Effector memory CD8-positive, alpha-beta T cell (primary cell): ENCODE data around the gene ANKRD34C.

Experiments
- ATAC-seq: fragments of 150-1000 bp; cut with Tn5 transposase; replicated peaks from 2 replicates; pipeline ENCODE4 v1.10.0; 2021; ENCODE audit warnings: mild to moderate bottlenecking, moderate library complexity
- DNase-seq, 3 experiments: peaks; one replicate each; pipeline ENCODE4 v3.0.0; 2021
- H3K27ac Mint-ChIP-seq, 2 donors: one replicate each; pipeline ENCODE4 v1.8.0; 2022; ENCODE audit warnings: mild to moderate bottlenecking in 2 of 2, mixed read lengths in 2 of 2, moderate library complexity in 2 of 2
- H3K27me3 Mint-ChIP-seq, 2 donors: one replicate each; pipeline ENCODE4 v1.8.0; 2022; ENCODE audit warnings: mixed read lengths in 2 of 2
- H3K36me3 Mint-ChIP-seq: one replicate; pipeline ENCODE4 v1.8.0; 2022; ENCODE audit warnings: mild to moderate bottlenecking, moderate library complexity, mixed read lengths; ENCODE audit not compliant: insufficient read depth
- H3K4me1 Mint-ChIP-seq, 2 donors: one replicate each; pipeline ENCODE4 v1.8.0; 2022; ENCODE audit warnings: low read depth in 2 of 2, mixed read lengths in 2 of 2
- H3K4me3 Mint-ChIP-seq, 2 donors: one replicate each; pipeline ENCODE4 v1.8.0; 2022; ENCODE audit warnings: mild to moderate bottlenecking in 2 of 2, mixed read lengths in 2 of 2, moderate library complexity in 2 of 2
- H3K9me3 Mint-ChIP-seq, 2 donors: one replicate each; pipeline ENCODE4 v1.8.0; 2022; ENCODE audit warnings: mixed read lengths in 2 of 2
- total RNA-seq, 9 experiments: gene quantifications; one replicate each; lab custom pipeline; 2026; lab: John Stamatoyannopoulos, UW

Gene ANKRD34C
- total RNA-seq, result 0 reads per million in 9 experiments

GRCh38 chr15:79282371-79283251 is at the start of gene ANKRD34C:
Gene ANKRD34C (plus strand): TSS chr15:79282722. CDS start chr15:79293285, 10,563 bp downstream.
- Mint-ChIP-seq H3K27ac (no peak within 1 kb of the TSS), H3K27me3 (peaks cover 66 to 83% of the 10 kb centered on the region in 2 donors), H3K4me1 (peaks cover 0 to 2% of the 10 kb centered on the region in 2 donors), H3K9me3 (peaks cover 0 to 3% of the 10 kb centered on the region in 2 donors), H3K36me3 (no peaks in the 10 kb centered on the region), H3K4me3 (no peak within 1 kb of the TSS)
- DNase-seq (no peak), ATAC-seq (no peak)

DNA sequence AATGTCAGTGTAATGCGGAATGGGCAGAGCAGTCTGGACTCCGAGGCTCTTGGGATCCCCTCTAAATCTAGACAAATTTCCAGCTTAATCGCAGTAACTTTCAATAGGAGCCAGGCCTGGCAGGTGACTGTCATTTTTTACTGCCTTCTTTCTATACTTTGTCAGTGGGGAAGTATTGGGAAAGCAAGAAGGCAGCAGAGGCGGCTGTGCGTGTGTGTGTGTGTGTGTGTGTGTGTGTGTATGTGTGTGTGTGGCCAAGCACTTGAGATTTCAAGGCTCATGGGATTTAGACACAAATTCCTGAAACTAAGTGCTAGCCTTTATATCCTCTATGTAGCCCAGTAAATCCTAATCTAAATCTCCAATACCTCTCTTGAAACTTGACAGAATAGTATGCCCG is 49.3 kb upstream of the ANKRD34C start:
- Mint-ChIP-seq H3K4me3 (no peak overlapping the region), H3K27ac (no peak overlapping the region), H3K4me1 (no peaks in the 10 kb centered on the region), H3K36me3 (no peaks in the 10 kb centered on the region), H3K9me3 (peaks cover 3 to 8% of the 10 kb centered on the region in 2 donors), H3K27me3 (peaks cover 28 to 47% of the 10 kb centered on the region in 2 donors)
- no peak for ATAC-seq
- DNase-seq, result no peak

DNA sequence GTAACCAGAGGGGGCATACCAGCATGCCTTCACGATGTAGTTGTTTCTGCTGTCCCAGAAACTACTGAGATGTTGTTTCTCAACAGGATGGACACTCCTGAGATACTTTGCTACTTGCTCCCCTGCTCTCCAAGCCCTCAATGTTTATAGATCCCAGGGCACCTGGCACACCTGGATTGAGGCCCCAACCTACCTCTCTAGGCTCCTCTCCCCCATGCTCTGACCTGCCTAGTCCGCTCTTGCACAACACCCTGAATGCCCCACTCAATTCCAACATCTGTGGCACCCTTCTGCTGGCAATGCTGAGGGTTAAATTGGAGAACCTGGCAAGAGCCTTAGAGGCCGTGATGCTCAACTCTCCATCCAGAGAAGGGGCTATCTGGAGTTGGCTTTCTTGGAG is 42.5 kb upstream of the ANKRD34C start:
- Mint-ChIP-seq H3K36me3 (no peaks in the 10 kb centered on the region), H3K27me3 (peaks cover 43 to 62% of the 10 kb centered on the region in 2 donors), H3K9me3 (no peaks in the 10 kb centered on the region), H3K4me3 (no peak overlapping the region), H3K4me1 (no peaks in the 10 kb centered on the region), H3K27ac (no peak overlapping the region)
- DNase-seq (no peak), ATAC-seq (no peak)

DNA sequence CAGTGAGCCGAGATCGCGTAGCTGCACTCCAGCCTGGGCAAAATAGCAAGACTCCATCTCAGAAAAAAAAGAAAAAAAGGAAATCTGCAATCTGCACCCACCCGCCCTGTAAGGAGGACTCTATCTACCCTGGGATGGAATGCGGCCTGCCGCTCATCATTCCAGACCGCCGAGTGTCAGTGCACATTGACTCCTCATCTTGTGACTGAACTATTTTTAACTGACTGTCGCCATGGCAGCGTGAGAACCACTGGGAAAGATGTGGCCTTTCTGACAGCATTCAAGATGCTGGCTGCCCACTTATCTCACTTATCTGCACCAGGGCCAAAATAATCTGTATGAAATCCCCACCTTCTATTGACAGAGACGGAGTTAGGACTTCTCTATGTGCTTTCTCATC is 38.8 kb upstream of the ANKRD34C start:
- Mint-ChIP-seq H3K27me3 (peaks cover 26 to 55% of the 10 kb centered on the region in 2 donors), H3K4me3 (no peak overlapping the region), H3K4me1 (no peaks in the 10 kb centered on the region), H3K27ac (no peak overlapping the region), H3K36me3 (no peaks in the 10 kb centered on the region), H3K9me3 (no peaks in the 10 kb centered on the region)
- ATAC-seq, result no peak
- DNase-seq, result no peak

GRCh38 chr15:79244876-79245275 is 37.6 kb upstream of the ANKRD34C start:
- no peak overlapping the region for H3K27ac Mint-ChIP-seq
- no peaks in the 10 kb centered on the region for H3K36me3 Mint-ChIP-seq
- H3K27me3 Mint-ChIP-seq, result peaks cover 20 to 43% of the 10 kb centered on the region in 2 donors
- no peaks in the 10 kb centered on the region for H3K9me3 Mint-ChIP-seq
- DNase-seq (no peak), ATAC-seq (no peak)
- no peaks in the 10 kb centered on the region for H3K4me1 Mint-ChIP-seq
- H3K4me3 Mint-ChIP-seq, result no peak overlapping the region

DNA sequence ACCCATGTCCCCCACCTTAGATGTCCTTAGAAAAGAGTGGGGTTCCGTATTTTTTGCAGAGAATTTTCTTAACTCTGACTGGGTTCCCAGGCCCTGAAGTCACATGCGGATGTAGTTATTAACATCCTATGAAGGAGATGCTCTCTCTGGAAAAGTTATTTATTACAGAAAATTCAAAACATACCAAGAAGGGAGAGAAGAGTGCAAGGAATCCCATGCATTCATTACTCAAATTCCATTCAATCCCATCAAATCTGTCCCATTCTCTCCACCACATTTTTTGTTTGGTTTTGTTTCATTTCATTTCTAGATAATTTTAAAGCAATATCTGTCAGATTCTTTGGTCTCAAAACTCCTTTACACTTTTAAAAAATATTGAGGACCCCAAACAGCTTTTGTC is 34.3 kb upstream of the ANKRD34C start:
- Mint-ChIP-seq H3K4me3 (no peak overlapping the region), H3K9me3 (no peaks in the 10 kb centered on the region), H3K27ac (no peak overlapping the region), H3K4me1 (no peaks in the 10 kb centered on the region), H3K36me3 (no peaks in the 10 kb centered on the region), H3K27me3 (peaks cover 23 to 43% of the 10 kb centered on the region in 2 donors)
- DNase-seq, result no peak
- no peak for ATAC-seq

DNA sequence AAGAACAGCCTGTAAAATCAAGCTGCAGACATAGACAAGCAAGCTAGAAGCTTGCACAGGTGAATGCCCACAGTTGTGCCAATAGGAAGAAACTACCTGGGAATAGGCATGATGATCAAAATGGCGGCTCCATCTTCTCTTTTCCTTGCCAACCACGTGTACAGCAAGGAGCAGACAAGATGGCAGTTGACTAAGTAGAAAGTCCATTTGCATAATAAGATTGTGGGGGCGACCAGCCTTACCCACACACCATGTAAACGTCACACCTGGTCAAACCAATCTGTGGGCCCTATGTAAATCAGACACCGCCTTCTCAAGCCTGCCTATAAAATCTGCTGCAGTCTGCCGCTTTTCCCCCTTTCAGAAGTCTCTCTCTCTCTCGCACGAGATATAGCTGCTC is 25.1 kb upstream of the ANKRD34C start:
- ATAC-seq, result no peak
- H3K9me3 Mint-ChIP-seq, result peaks cover 0 to 2% of the 10 kb centered on the region in 2 donors
- DNase-seq, result no peak
- H3K4me1 Mint-ChIP-seq, result no peaks in the 10 kb centered on the region
- no peaks in the 10 kb centered on the region for H3K36me3 Mint-ChIP-seq
- no peak overlapping the region for H3K4me3 Mint-ChIP-seq
- no peak overlapping the region for H3K27ac Mint-ChIP-seq
- H3K27me3 Mint-ChIP-seq, result peaks cover 50 to 70% of the 10 kb centered on the region in 2 donors

GRCh38 chr15:79261836-79262235 is 20.7 kb upstream of the ANKRD34C start:
- H3K27ac Mint-ChIP-seq, result no peak overlapping the region
- H3K4me3 Mint-ChIP-seq, result no peak overlapping the region
- no peak for DNase-seq
- H3K9me3 Mint-ChIP-seq, result no peaks in the 10 kb centered on the region
- H3K36me3 Mint-ChIP-seq, result no peaks in the 10 kb centered on the region
- H3K4me1 Mint-ChIP-seq, result no peaks in the 10 kb centered on the region
- H3K27me3 Mint-ChIP-seq, result peaks cover 32 to 59% of the 10 kb centered on the region in 2 donors
- ATAC-seq, result no peak

DNA sequence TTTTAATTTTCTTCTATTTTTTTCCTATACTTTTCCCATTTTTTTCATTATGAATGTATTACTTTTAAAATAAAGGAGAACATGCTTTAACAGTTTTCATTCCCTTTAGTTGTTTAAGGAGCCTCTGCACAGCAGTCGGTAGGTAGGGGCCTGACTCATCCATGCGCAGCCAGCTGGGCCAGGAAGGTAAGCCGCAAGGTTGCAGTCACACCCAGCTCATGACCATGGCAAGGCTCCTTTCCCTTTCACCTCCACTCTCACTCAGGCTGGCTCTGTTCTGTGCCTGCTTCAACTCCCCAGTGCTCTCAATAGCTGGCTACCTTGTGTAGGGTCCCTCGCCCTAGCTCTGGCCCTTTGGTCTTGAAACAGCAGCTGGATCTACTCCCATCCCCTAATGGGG is 17.4 kb upstream of the ANKRD34C start:
- Mint-ChIP-seq H3K4me1 (no peaks in the 10 kb centered on the region), H3K9me3 (no peaks in the 10 kb centered on the region), H3K27me3 (peaks cover 41 to 68% of the 10 kb centered on the region in 2 donors), H3K36me3 (no peaks in the 10 kb centered on the region), H3K4me3 (no peak overlapping the region), H3K27ac (no peak overlapping the region)
- ATAC-seq (no peak), DNase-seq (no peak)

GRCh38 chr15:79265987-79266579 is 16.4 kb upstream of the ANKRD34C start:
- ATAC-seq, result no peak
- Mint-ChIP-seq H3K4me3 (no peak overlapping the region), H3K36me3 (no peaks in the 10 kb centered on the region), H3K4me1 (no peaks in the 10 kb centered on the region), H3K9me3 (no peaks in the 10 kb centered on the region), H3K27me3 (peaks cover 40 to 59% of the 10 kb centered on the region in 2 donors), H3K27ac (no peak overlapping the region)
- DNase-seq, result no peak

- Mint-ChIP-seq H3K9me3 (peaks cover 0 to 3% of the 10 kb centered on the region in 2 donors), H3K36me3 (no peaks in the 10 kb centered on the region), H3K27me3 (peaks cover 68 to 83% of the 10 kb centered on the region in 2 donors), H3K4me1 (peaks cover 0 to 2% of the 10 kb centered on the region in 2 donors), H3K4me3 (no peak overlapping the region), H3K27ac (no peak overlapping the region)
- ATAC-seq, result no peak
- no peak for DNase-seq
Measured at GRCh38 chr15:79283252-79284048, 928 bp downstream of the ANKRD34C start.

GRCh38 chr15:79290642-79291275 is 8.2 kb downstream of the ANKRD34C start:
- no peaks in the 10 kb centered on the region for H3K36me3 Mint-ChIP-seq
- DNase-seq (no peak), ATAC-seq (no peak)
- no peaks in the 10 kb centered on the region for H3K4me1 Mint-ChIP-seq
- H3K27me3 Mint-ChIP-seq, result peaks cover 61 to 78% of the 10 kb centered on the region in 2 donors
- no peak overlapping the region for H3K27ac Mint-ChIP-seq
- no peaks in the 10 kb centered on the region for H3K9me3 Mint-ChIP-seq
- no peak overlapping the region for H3K4me3 Mint-ChIP-seq

- no peaks in the 10 kb centered on the region for H3K4me1 Mint-ChIP-seq
- H3K9me3 Mint-ChIP-seq, result no peaks in the 10 kb centered on the region
- H3K36me3 Mint-ChIP-seq, result no peaks in the 10 kb centered on the region
- peaks cover 56 to 76% of the 10 kb centered on the region in 2 donors for H3K27me3 Mint-ChIP-seq
- H3K27ac Mint-ChIP-seq, result no peak overlapping the region
- no peak overlapping the region for H3K4me3 Mint-ChIP-seq
- no peak for ATAC-seq
- no peak for DNase-seq
Measured at GRCh38 chr15:79292011-79292410, 9.5 kb downstream of the ANKRD34C start.
